Measurements from ENCODE around the gene HCK.

The HCK gene

GRCh38 chr20:32057656-32058184 is 5.7 kb downstream of the HCK start:
- H3K27ac ChIP-seq = peak overlapping the region in 9 of 11 experiments; percentile 55 to 100 (median 73); a peak in 17 of 22 replicates
- H3K4me3 ChIP-seq = peak overlapping the region in 3 of 10 experiments; percentile 9 to 24 (median 24); a peak in 3 of 20 replicates
- no peak for TF ChIP-seq Cebpa-rat (IDR thresholded peaks at IDR 0.05)
- H3K27me3 ChIP-seq = peaks cover 0 to 6% (median 0%) of the 10 kb centered on the region in 11 experiments; a peak in 8 of 22 replicates
- peak overlapping the region in 10 of 11 experiments; percentile 11 to 99 (median 83); a peak in 20 of 22 replicates for H3K4me2 ChIP-seq
- H3K36me3 ChIP-seq = peaks cover 0 to 91% (median 64%) of the 10 kb centered on the region in 11 experiments; a peak in 15 of 22 replicates
- peaks cover 37 to 97% (median 88%) of the 10 kb centered on the region in 10 experiments for H3K4me1 ChIP-seq
- H4K20me1 ChIP-seq = peaks cover 0 to 30% (median 0%) of the 10 kb centered on the region in 11 experiments; a peak in 6 of 22 replicates
- peak overlapping the region in 7 of 11 experiments; percentile 22 to 92 (median 58); a peak in 9 of 22 replicates for H3K9ac ChIP-seq
- peaks cover 0 to 7% (median 0%) of the 10 kb centered on the region in 11 experiments; a peak in 6 of 22 replicates for H3K9me3 ChIP-seq (replicated peaks in 1 of 11)

- peak overlapping the region in 9 of 11 experiments; percentile 49 to 99 (median 89); a peak in 17 of 22 replicates for H3K4me2 ChIP-seq
- peaks cover 0 to 29% (median 0%) of the 10 kb centered on the region in 11 experiments; a peak in 4 of 22 replicates for H4K20me1 ChIP-seq
- H3K9ac ChIP-seq = peak overlapping the region in 9 of 11 experiments; percentile 34 to 92 (median 49); a peak in 11 of 22 replicates
- no peak for TF ChIP-seq Cebpa-rat (IDR thresholded peaks at IDR 0.05)
- H3K9me3 ChIP-seq (replicated peaks in 1 of 11) = peaks cover 0 to 7% (median 0%) of the 10 kb centered on the region in 11 experiments; a peak in 6 of 22 replicates
- peaks cover 40 to 99% (median 95%) of the 10 kb centered on the region in 10 experiments for H3K4me1 ChIP-seq
- H3K27ac ChIP-seq = peak overlapping the region in 9 of 11 experiments; percentile 38 to 100 (median 73); a peak in 16 of 22 replicates
- peaks cover 0 to 86% (median 62%) of the 10 kb centered on the region in 11 experiments; a peak in 15 of 22 replicates for H3K36me3 ChIP-seq
- H3K4me3 ChIP-seq = 0 out of 20 replicates have a peak overlapping the region, but pooled peaks of 1 of the 10 experiments have one; percentile 6
- no peaks in the 10 kb centered on the region for H3K27me3 ChIP-seq
Measured at GRCh38 chr20:32059189-32059588, 7.1 kb downstream of the HCK start.

DNA sequence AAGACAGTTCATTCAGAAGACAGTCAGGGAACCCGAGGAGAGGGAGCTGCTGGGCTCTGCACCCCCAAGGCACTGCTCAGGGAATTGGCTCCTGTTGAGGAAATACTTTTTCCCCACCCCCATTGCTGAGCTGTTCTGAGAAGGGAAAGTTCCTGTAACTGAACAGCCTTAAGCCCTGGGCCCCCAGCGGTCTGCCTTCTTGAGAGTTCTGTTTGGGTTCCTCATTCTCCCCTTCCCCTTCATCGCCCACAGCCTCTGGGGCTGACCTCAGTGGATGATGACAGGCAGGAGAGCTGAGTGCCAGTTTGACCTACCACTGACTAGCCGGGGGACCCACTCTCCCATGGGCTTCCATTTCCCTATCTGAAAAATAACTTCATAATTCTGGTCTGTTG is 10.7 kb downstream of the HCK start:
- peak overlapping the region; percentile 26 to 92 (median 71); a peak in 21 of 22 replicates for H3K9ac ChIP-seq
- peaks cover 0 to 23% (median 0%) of the 10 kb centered on the region in 11 experiments; a peak in 7 of 22 replicates for H3K9me3 ChIP-seq (replicated peaks in 1 of 11)
- peaks cover 0 to 11% (median 0%) of the 10 kb centered on the region in 11 experiments; a peak in 4 of 22 replicates for H4K20me1 ChIP-seq
- H3K4me3 ChIP-seq = peak overlapping the region in 4 of 10 experiments; percentile 44 to 59 (median 48); a peak in 9 of 20 replicates
- H3K36me3 ChIP-seq = peaks cover 0 to 86% (median 63%) of the 10 kb centered on the region in 11 experiments; a peak in 13 of 22 replicates
- H3K27ac ChIP-seq = peak overlapping the region; percentile 10 to 100 (median 94); a peak in 21 of 22 replicates
- peak overlapping the region; percentile 64 to 99 (median 81) for H3K4me2 ChIP-seq
- no peak for TF ChIP-seq Cebpa-rat (IDR thresholded peaks at IDR 0.05)
- no peaks in the 10 kb centered on the region for H3K27me3 ChIP-seq
- peaks cover 24 to 100% (median 97%) of the 10 kb centered on the region in 10 experiments for H3K4me1 ChIP-seq

- Histone ChIP-seq H3K4me1 (peaks cover 32 to 100% (median 97%) of the 10 kb centered on the region in 10 experiments), H3K4me3 (peak overlapping the region in 5 of 10 experiments; percentile 8 to 59 (median 46); a peak in 9 of 20 replicates), H3K27me3 (no peaks in the 10 kb centered on the region), H3K9me3 (replicated peaks in 1 of 11) (peaks cover 0 to 30% (median 0%) of the 10 kb centered on the region in 11 experiments; a peak in 7 of 22 replicates), H3K27ac (peak overlapping the region in 10 of 11 experiments; percentile 73 to 100 (median 95); a peak in 18 of 22 replicates), H3K9ac (peak overlapping the region in 8 of 11 experiments; percentile 68 to 92 (median 76); a peak in 12 of 22 replicates), H4K20me1 (peaks cover 0 to 5% (median 0%) of the 10 kb centered on the region in 11 experiments; a peak in 4 of 22 replicates), H3K36me3 (peaks cover 0 to 84% (median 59%) of the 10 kb centered on the region in 11 experiments; a peak in 14 of 22 replicates), H3K4me2 (peak overlapping the region; percentile 64 to 99 (median 81); a peak in 21 of 22 replicates)
- TF ChIP-seq Cebpa-rat (IDR thresholded peaks at IDR 0.05) = peak in 1 of 11 experiments; percentile 44; a peak in 1 of 22 replicates
Measured at GRCh38 chr20:32063695-32064094, 11.7 kb downstream of the HCK start.

- Histone ChIP-seq H3K4me1 (peaks cover 42 to 100% (median 95%) of the 10 kb centered on the region in 10 experiments), H3K4me2 (peak overlapping the region in 9 of 11 experiments; percentile 15 to 99 (median 83); a peak in 16 of 22 replicates), H3K9ac (peak overlapping the region in 8 of 11 experiments; percentile 11 to 92 (median 69); a peak in 14 of 22 replicates), H3K27ac (peak overlapping the region in 10 of 11 experiments; percentile 15 to 100 (median 95); a peak in 19 of 22 replicates), H3K4me3 (peak overlapping the region in 3 of 10 experiments; percentile 7 to 59 (median 31); a peak in 3 of 20 replicates), H3K27me3 (no peaks in the 10 kb centered on the region), H3K36me3 (peaks cover 0 to 81% (median 60%) of the 10 kb centered on the region in 11 experiments; a peak in 14 of 22 replicates), H3K9me3 (replicated peaks in 1 of 11) (peaks cover 0 to 30% (median 0%) of the 10 kb centered on the region in 11 experiments; a peak in 7 of 22 replicates), H4K20me1 (peaks cover 0 to 3% (median 0%) of the 10 kb centered on the region in 11 experiments; a peak in 1 of 22 replicates)
- TF ChIP-seq Cebpa-rat (IDR thresholded peaks at IDR 0.05) = no peak
Measured at GRCh38 chr20:32064667-32065066, 12.6 kb downstream of the HCK start.

DNA sequence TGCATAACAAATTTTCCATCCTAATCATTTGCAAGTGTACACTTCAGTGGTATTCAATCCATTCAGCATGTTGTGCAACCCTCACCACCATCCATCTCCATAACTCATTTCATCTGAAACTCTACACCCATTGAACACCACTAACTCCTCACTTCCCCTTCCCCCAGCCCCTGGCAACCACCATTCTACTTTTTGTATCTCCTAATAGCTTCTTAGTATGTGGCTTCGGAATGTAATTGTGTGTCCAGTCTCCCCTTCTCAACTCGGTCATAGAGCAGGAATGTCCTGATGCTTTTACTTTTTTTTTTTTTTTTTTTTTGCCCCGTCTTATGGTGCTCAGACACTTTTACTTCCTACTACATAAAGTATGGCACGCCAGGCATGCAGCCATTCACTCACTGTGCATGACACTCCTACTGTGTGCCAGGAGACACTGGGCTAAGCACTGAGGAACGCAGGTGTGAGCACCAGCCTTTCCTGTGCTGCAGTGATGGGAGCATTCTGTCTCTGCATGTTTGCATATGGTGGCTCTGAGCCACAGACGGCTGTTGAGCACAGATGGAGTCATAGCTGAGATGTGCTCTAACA is 15.3 kb downstream of the HCK start:
- no peaks in the 10 kb centered on the region for H3K27me3 ChIP-seq
- H4K20me1 ChIP-seq = no peaks in the 10 kb centered on the region; a peak in 1 of 22 replicates
- peaks cover 0 to 30% (median 0%) of the 10 kb centered on the region in 11 experiments; a peak in 7 of 22 replicates for H3K9me3 ChIP-seq (replicated peaks in 1 of 11)
- H3K4me1 ChIP-seq = peaks cover 63 to 99% (median 95%) of the 10 kb centered on the region in 10 experiments
- H3K36me3 ChIP-seq = peaks cover 0 to 83% (median 66%) of the 10 kb centered on the region in 11 experiments; a peak in 16 of 22 replicates
- peak overlapping the region in 9 of 11 experiments; percentile 25 to 92 (median 81); a peak in 13 of 22 replicates for H3K9ac ChIP-seq
- TF ChIP-seq Cebpa-rat (IDR thresholded peaks at IDR 0.05) = peak in 8 of 11 experiments; percentile 25 to 85 (median 63); a peak in 10 of 22 replicates
- H3K27ac ChIP-seq = peak overlapping the region; percentile 88 to 100 (median 94)
- H3K4me2 ChIP-seq = peak overlapping the region in 10 of 11 experiments; percentile 22 to 99 (median 80); a peak in 20 of 22 replicates
- 0 out of 20 replicates have a peak overlapping the region, but pooled peaks of 1 of the 10 experiments have one; percentile 18 for H3K4me3 ChIP-seq

- Histone ChIP-seq H3K4me1 (peaks cover 55 to 99% (median 96%) of the 10 kb centered on the region in 10 experiments), H3K9me3 (replicated peaks in 1 of 11) (peaks cover 0 to 30% (median 0%) of the 10 kb centered on the region in 11 experiments; a peak in 7 of 22 replicates), H3K27me3 (no peaks in the 10 kb centered on the region), H3K27ac (peak overlapping the region; percentile 88 to 100 (median 94)), H3K9ac (peak overlapping the region; percentile 68 to 92 (median 80)), H3K4me2 (peak overlapping the region; percentile 52 to 99 (median 80); a peak in 21 of 22 replicates), H3K36me3 (peaks cover 0 to 89% (median 73%) of the 10 kb centered on the region in 11 experiments; a peak in 17 of 22 replicates), H3K4me3 (no peak overlapping the region), H4K20me1 (no peaks in the 10 kb centered on the region; a peak in 1 of 22 replicates)
- TF ChIP-seq Cebpa-rat (IDR thresholded peaks at IDR 0.05) = no peak
Measured at GRCh38 chr20:32068174-32068573, 16.1 kb downstream of the HCK start.
